T-helper 22 cell (primary cell): ENCODE results near the gene TTC13.
"Not testable (repeated sequence)": the region's sequence is repeated elsewhere in the genome, so short reads cannot be mapped to it uniquely, and the experiment has no call there.

Experiments
- DNase-seq: peaks from one replicate; pipeline ENCODE4 v3.0.0-alpha.2; 2020; ENCODE audit warnings: low read depth

TTC13 gene

GRCh38 chr1:230978491-230979388 lies at the start of gene TTC13, which contains the start of gene ARV1:
TSS of gene TTC13 (minus strand) at chr1:230978861. CDS start at chr1:230978830, 31 bp downstream.
TSS of gene ARV1 (plus strand) at chr1:230979094. CDS start at chr1:230979106, 12 bp downstream.
- peak; percentile 95 for DNase-seq

- no peak for DNase-seq
Observed at GRCh38 chr1:231027971-231028370, 49.3 kb upstream of the TTC13 start.

GRCh38 chr1:231027136-231027925 lies 48.7 kb upstream of the TTC13 start:
- DNase-seq, result no peak

- DNase-seq, result no peak
Observed at GRCh38 chr1:231026576-231026975, 47.9 kb upstream of the TTC13 start.

- no peak for DNase-seq
Observed at GRCh38 chr1:231023150-231023549, 44.5 kb upstream of the TTC13 start.

GRCh38 chr1:231022543-231022942 lies 43.9 kb upstream of the TTC13 start:
- not testable (repeated sequence) for DNase-seq

- no peak for DNase-seq
Observed at GRCh38 chr1:231021540-231022031, 42.9 kb upstream of the TTC13 start.

- DNase-seq, result no peak
Observed at GRCh38 chr1:231020816-231021215, 42.2 kb upstream of the TTC13 start.

GRCh38 chr1:231020139-231020601 lies 41.5 kb upstream of the TTC13 start:
- no peak for DNase-seq

GRCh38 chr1:231019711-231020110 lies 41.0 kb upstream of the TTC13 start:
- DNase-seq, result no peak

GRCh38 chr1:231016966-231017365 lies 38.3 kb upstream of the TTC13 start:
- no peak for DNase-seq

- DNase-seq, result no peak
Observed at GRCh38 chr1:231016234-231016633, 37.6 kb upstream of the TTC13 start.

GRCh38 chr1:231013391-231014015 lies 34.8 kb upstream of the TTC13 start:
- DNase-seq, result no peak

- DNase-seq, result no peak
Observed at GRCh38 chr1:231011963-231012362, 33.3 kb upstream of the TTC13 start.

- DNase-seq, result no peak
Observed at GRCh38 chr1:231011360-231011759, 32.7 kb upstream of the TTC13 start.

GRCh38 chr1:231007535-231007934 lies 28.9 kb upstream of the TTC13 start:
- DNase-seq, result not testable (repeated sequence)

GRCh38 chr1:231001892-231002291 lies 23.2 kb upstream of the TTC13 start:
- no peak for DNase-seq

- DNase-seq, result no peak
Observed at GRCh38 chr1:231000639-231001038, 22.0 kb upstream of the TTC13 start.

- no peak for DNase-seq
Observed at GRCh38 chr1:231000201-231000600, 21.5 kb upstream of the TTC13 start.

GRCh38 chr1:230994860-230995259 lies 16.2 kb upstream of the TTC13 start:
- DNase-seq, result no peak

- DNase-seq, result no peak
Observed at GRCh38 chr1:230992100-230992774, 13.6 kb upstream of the TTC13 start.

- no peak for DNase-seq
Observed at GRCh38 chr1:230987448-230987847, 8.8 kb upstream of the TTC13 start.
